ENCODE data around the gene HLA-DOA. TPM values are rescaled to one million over a fixed set of nuclear protein-coding genes. Genes with fewer than 3 reads are reported as not detected.
A peak's percentile ranks its signal among the peaks of the same experiment; 100 is the strongest.

The HLA-DOA gene
- total and polyA plus RNA-seq, 2 donors (not counting 1 experiment from before 2014, with no cell fraction given), result 209 to 338 TPM

- Histone ChIP-seq H3K4me1 (ENCODE audit: control insufficient read depth in 2 of 2, insufficient read depth in 2 of 2, low read length in 2 of 2) (peaks cover 0 to 7% of the 10 kb centered on the region in 2 donors), H4K20me1 (ENCODE audit: control insufficient read depth, insufficient read depth, low read length, poor library complexity, severe bottlenecking) (no peaks in the 10 kb centered on the region), H2AFZ (ENCODE audit: insufficient read depth, low read depth, low read length, poor library complexity, severe bottlenecking) (no peak overlapping the region), H3K27me3 (replicated peaks in 1 of 4; ENCODE audit: control extremely low read depth in 1 of 4, control insufficient read depth in 3 of 4, insufficient read depth in 4 of 4, low read length in 3 of 4) (no peaks in the 10 kb centered on the region), H3K27ac (ENCODE audit: low read length in 2 of 2) (no peak overlapping the region), H3K36me3 (replicated peaks in 1 of 2; ENCODE audit: control extremely low read depth in 1 of 2, control insufficient read depth in 1 of 2, extremely low read depth in 1 of 2, insufficient read depth in 2 of 2, low read length in 1 of 2) (no peaks in the 10 kb centered on the region), H3K4me2 (replicated peaks; ENCODE audit: low read depth, low read length, poor library complexity, severe bottlenecking) (no peak overlapping the region), H3K9me3 (ENCODE audit: control extremely low read depth in 1 of 3, control insufficient read depth in 2 of 3, insufficient read depth in 1 of 3, low read length in 2 of 3) (peaks cover 0 to 19% (median 6%) of the 10 kb centered on the region in 3 donors), H3K4me3 (ENCODE audit: control extremely low read depth in 1 of 5, extremely low read depth in 1 of 5, insufficient read depth in 1 of 5, low read depth in 2 of 5, low read length in 4 of 5) (no peak overlapping the region), H3K79me2 (ENCODE audit: control insufficient read depth, insufficient read depth, low read length) (peaks cover 15% of the 10 kb centered on the region), H3K9ac (ENCODE audit: low read length) (no peak overlapping the region)
- Mint-ChIP-seq H3K27me3 (no peaks in the 10 kb centered on the region), H3K27ac (no peak overlapping the region), H3K4me1 (peaks cover 16% of the 10 kb centered on the region), H3K9me3 (ENCODE audit: insufficient read depth) (peaks cover 14% of the 10 kb centered on the region), H3K4me3 (no peak overlapping the region)
- no peak for TF ChIP-seq CTCF (IDR thresholded peaks at IDR 0.05)
- no peak for TF ChIP-seq EZH2 (IDR thresholded peaks at IDR 0.05; ENCODE audit: borderline replicate concordance, insufficient read depth, low read depth, low read length, poor library complexity, severe bottlenecking)
- DNase-seq, result no peak
- CTCF ChIA-PET, result interaction anchor here (1.3 to 1.5 kb wide), 6 partner anchors 11 to 22 kb away, joined by 4 to 5 read pairs (median 4); no protein-coding TSS in a partner anchor
- intact Hi-C loops (cut with micrococcal nuclease), result no loop called here
- no peak for ATAC-seq (ENCODE audit: low read depth)
- WGBS (ENCODE audit: insufficient coverage), result no CpG with 5 or more reads among the region's 1 CpG
- POLR2A ChIA-PET, result interaction anchor here (1.1 to 1.5 kb wide), 2 partner anchors 9 to 37 kb away, joined by 4 to 5 read pairs; partner anchors contain the start of gene HLA-DPA1
These were observed 27.1 kb upstream of the HLA-DOA start for GRCh38 chr6:33036535-33036934.

- ATAC-seq (ENCODE audit: low read depth) (no peak), DNase-seq (no peak)
- TF ChIP-seq CTCF (IDR thresholded peaks at IDR 0.05), result no peak
- TF ChIP-seq EZH2 (IDR thresholded peaks at IDR 0.05; ENCODE audit: borderline replicate concordance, insufficient read depth, low read depth, low read length, poor library complexity, severe bottlenecking), result no peak
- WGBS (ENCODE audit: insufficient coverage), result no CpG with 5 or more reads among the region's 1 CpG
- peaks cover 14% of the 10 kb centered on the region for H3K9me3 Mint-ChIP-seq (ENCODE audit: insufficient read depth)
- Histone ChIP-seq H3K9ac (ENCODE audit: low read length) (no peak overlapping the region), H3K4me1 (ENCODE audit: control insufficient read depth in 2 of 2, insufficient read depth in 2 of 2, low read length in 2 of 2) (peaks cover 17 to 20% of the 10 kb centered on the region in 2 donors), H3K27me3 (replicated peaks in 1 of 4; ENCODE audit: control extremely low read depth in 1 of 4, control insufficient read depth in 3 of 4, insufficient read depth in 4 of 4, low read length in 3 of 4) (no peaks in the 10 kb centered on the region), H3K27ac (ENCODE audit: low read length in 2 of 2) (no peak overlapping the region), H3K9me3 (ENCODE audit: control extremely low read depth in 1 of 3, control insufficient read depth in 2 of 3, insufficient read depth in 1 of 3, low read length in 2 of 3) (peaks cover 0 to 19% (median 6%) of the 10 kb centered on the region in 3 donors), H2AFZ (ENCODE audit: insufficient read depth, low read depth, low read length, poor library complexity, severe bottlenecking) (no peak overlapping the region), H3K79me2 (ENCODE audit: control insufficient read depth, insufficient read depth, low read length) (peaks cover 15% of the 10 kb centered on the region), H3K4me2 (replicated peaks; ENCODE audit: low read depth, low read length, poor library complexity, severe bottlenecking) (no peak overlapping the region), H3K36me3 (replicated peaks in 1 of 2; ENCODE audit: control extremely low read depth in 1 of 2, control insufficient read depth in 1 of 2, extremely low read depth in 1 of 2, insufficient read depth in 2 of 2, low read length in 1 of 2) (no peaks in the 10 kb centered on the region), H3K4me3 (ENCODE audit: control extremely low read depth in 1 of 5, extremely low read depth in 1 of 5, insufficient read depth in 1 of 5, low read depth in 2 of 5, low read length in 4 of 5) (no peak overlapping the region), H4K20me1 (ENCODE audit: control insufficient read depth, insufficient read depth, low read length, poor library complexity, severe bottlenecking) (no peaks in the 10 kb centered on the region)
- ChIA-PET POLR2A (interaction anchor here (3.1 kb wide), 1 partner anchor 39 kb away, joined by 17 read pairs; the partner anchor contains the start of gene HLA-DPA1), CTCF (interaction anchor here (1.4 kb wide), 1 partner anchor 45 kb away, joined by 4 read pairs; no protein-coding TSS in a partner anchor)
- H3K27me3 Mint-ChIP-seq, result no peaks in the 10 kb centered on the region
- peak overlapping the region; percentile 50 for H3K27ac Mint-ChIP-seq
- intact Hi-C loops (cut with micrococcal nuclease), result no loop called here
- peaks cover 27% of the 10 kb centered on the region for H3K4me1 Mint-ChIP-seq
- H3K4me3 Mint-ChIP-seq, result no peak overlapping the region
These were observed 25.2 kb upstream of the HLA-DOA start for GRCh38 chr6:33034554-33034953.

Measured in B cell (primary cell).